ENCODE results near the gene TAS2R41. TPM values are rescaled to one million over a fixed set of nuclear protein-coding genes. Genes with fewer than 3 reads are reported as not detected.
A peak's percentile ranks its signal among the peaks of the same experiment; 100 is the strongest.

The TAS2R41 gene
- total RNA-seq, 4 donors from 2014 or later, result 0.70 TPM; not detected in 3

DNA sequence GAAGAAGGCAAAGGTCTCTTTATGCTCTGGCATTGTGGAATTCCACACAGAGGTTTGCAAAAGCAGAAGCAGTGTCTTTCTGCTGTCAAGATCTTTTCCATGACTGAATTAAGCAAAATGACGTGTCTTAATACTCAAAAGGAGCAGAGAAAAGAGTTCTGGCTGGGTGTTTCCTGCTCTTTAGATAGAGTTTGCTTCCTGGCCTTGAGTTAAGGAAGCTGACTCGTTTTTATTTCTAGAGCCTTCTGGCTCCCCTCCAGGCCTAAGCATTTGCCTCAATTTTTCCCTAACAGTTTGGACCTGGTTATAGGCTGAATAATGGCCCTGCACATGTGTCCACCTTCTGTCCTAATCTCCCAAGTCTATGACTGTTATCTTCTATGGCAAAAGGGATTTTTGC is 21.6 kb downstream of the TAS2R41 start:
- H3K36me3 ChIP-seq, result no peaks in the 10 kb centered on the region
- H3K9me3 ChIP-seq, result no peaks in the 10 kb centered on the region
- DNase-seq, result no peak
- WGBS, 2 donors, result 15 to 21% methylated on average over 2 of the region's 2 CpGs
- H3K27me3 ChIP-seq, result no peaks in the 10 kb centered on the region
- H3K4me3 ChIP-seq, result no peak overlapping the region
- TF ChIP-seq, protein P1, sequence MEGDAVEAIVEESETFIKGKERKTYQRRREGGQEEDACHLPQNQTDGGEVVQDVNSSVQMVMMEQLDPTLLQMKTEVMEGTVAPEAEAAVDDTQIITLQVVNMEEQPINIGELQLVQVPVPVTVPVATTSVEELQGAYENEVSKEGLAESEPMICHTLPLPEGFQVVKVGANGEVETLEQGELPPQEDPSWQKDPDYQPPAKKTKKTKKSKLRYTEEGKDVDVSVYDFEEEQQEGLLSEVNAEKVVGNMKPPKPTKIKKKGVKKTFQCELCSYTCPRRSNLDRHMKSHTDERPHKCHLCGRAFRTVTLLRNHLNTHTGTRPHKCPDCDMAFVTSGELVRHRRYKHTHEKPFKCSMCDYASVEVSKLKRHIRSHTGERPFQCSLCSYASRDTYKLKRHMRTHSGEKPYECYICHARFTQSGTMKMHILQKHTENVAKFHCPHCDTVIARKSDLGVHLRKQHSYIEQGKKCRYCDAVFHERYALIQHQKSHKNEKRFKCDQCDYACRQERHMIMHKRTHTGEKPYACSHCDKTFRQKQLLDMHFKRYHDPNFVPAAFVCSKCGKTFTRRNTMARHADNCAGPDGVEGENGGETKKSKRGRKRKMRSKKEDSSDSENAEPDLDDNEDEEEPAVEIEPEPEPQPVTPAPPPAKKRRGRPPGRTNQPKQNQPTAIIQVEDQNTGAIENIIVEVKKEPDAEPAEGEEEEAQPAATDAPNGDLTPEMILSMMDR (IDR thresholded peaks at IDR 0.05), result no peak
- no peak for TF ChIP-seq POLR2A (IDR thresholded peaks at IDR 0.05)
- H3K4me1 ChIP-seq, result peaks cover 4 to 20% (median 7%) of the 10 kb centered on the region in 3 donors
- peak overlapping the region in 3 of 4 donors; percentile 65 to 74 (median 74) for H3K27ac ChIP-seq
- intact Hi-C loops (cut with DNase I), result no loop called here

DNA sequence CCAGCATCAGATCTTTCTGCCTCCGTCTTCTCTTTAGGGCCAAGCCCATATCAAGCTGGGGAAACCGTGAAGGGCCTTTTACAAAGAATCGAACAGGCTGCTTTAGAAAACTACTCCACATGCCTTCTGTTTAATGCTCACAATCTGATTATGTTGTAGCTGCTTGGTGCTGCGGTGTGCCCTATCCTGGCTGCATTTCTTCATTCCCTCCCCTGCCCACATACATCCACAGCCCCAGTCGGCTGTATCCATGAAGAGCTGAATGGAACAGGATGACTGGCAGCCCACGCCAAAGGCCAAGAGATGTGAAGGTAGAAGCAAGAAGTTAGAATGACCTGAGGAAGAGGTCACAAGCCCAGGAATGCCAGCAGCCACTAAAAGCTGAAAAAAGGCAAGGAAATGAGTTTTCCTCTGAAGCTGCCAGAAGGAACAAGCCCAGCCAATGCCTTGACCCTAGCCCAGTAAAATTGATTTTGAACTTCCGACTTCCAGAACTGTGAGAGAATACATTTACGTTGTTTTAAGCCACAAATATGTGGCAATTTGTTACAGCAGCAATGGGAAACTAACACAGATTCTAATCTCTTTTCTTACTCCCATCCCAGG is 22.2 kb downstream of the TAS2R41 start:
- Histone ChIP-seq H3K4me1 (peaks cover 4 to 20% (median 7%) of the 10 kb centered on the region in 3 donors), H3K36me3 (no peaks in the 10 kb centered on the region), H3K27me3 (no peaks in the 10 kb centered on the region), H3K9me3 (no peaks in the 10 kb centered on the region), H3K27ac (peak overlapping the region in 3 of 4 donors; percentile 65 to 74 (median 74)), H3K4me3 (no peak overlapping the region)
- no peak for DNase-seq
- no peak for TF ChIP-seq POLR2A (IDR thresholded peaks at IDR 0.05)
- intact Hi-C loops (cut with DNase I), result no loop called here
- 71 to 77% methylated on average over 6 to 7 of the region's 8 CpGs for WGBS, 2 donors

DNA sequence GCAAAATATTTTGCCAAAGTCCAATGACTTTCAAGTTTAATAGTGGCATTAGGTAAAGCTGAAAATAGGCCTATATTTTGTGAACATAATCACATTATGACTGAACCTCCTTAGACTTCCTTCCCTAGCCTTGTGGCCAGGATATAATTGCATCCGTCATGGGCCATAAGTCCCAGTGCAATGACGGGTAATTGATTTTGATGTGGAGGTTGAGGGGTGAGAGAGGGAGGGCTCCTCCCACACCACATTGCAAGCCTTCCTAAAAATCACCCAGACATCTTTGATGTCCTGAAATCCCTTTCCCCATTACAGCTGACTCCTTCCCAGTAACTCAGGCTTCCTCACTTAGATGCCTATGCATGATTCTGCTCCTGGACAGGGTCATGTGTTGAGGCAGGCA is 25.6 kb downstream of the TAS2R41 start:
- WGBS, 2 donors, result 74 to 75% methylated on average over 2 of the region's 2 CpGs
- intact Hi-C loops (cut with DNase I), result no loop called here
- no peak for TF ChIP-seq POLR2A (IDR thresholded peaks at IDR 0.05)
- TF ChIP-seq, protein P1 (IDR thresholded peaks at IDR 0.05), result no peak

DNA sequence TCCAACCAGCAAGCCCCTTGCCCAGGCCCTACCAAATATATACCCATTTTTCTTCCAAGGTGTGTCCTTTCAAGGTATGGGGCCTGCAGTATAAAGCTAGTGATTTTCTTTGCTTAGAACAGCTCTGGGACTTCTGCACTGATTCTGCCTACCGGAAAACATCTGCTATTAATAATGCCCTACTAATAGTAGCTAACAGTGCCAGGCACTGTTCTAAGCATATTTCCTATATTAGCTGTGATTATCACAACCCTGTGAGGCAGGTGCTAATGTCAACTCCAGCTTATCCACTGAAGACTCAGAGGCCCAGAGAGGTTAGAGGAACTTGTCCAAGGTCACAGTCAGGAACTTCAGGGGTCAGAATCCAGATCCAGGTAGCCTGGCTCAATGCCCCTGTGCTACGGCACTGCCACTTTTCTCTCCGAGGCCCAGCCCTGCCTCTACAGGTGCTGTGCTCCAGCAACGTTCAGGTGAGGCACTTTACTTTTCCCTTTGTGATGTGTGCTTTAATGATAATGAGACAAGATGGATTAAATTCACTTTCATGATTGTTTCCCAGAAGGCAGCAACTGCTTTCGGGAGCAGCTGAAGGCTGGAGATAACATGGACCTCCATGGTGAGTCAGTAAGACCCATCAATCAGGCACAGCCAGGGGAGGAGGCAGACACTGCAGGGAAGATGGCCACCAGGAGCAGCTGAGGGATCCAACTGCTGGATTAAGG is 26.7 kb downstream of the TAS2R41 start:
- Histone ChIP-seq H3K36me3 (no peaks in the 10 kb centered on the region), H3K27ac (no peak overlapping the region), H3K9me3 (no peaks in the 10 kb centered on the region), H3K4me3 (no peak overlapping the region), H3K27me3 (no peaks in the 10 kb centered on the region), H3K4me1 (peaks cover 3 to 19% (median 9%) of the 10 kb centered on the region in 3 donors)
- TF ChIP-seq, protein P1 (IDR thresholded peaks at IDR 0.05), result no peak
- no peak for TF ChIP-seq POLR2A (IDR thresholded peaks at IDR 0.05)
- DNase-seq, result no peak
- intact Hi-C loops (cut with DNase I), result no loop called here
- WGBS, 2 donors, result 81 to 83% methylated on average over 3 to 4 of the region's 5 CpGs

More for the DNA sequence above, 25.6 kb downstream of the TAS2R41 start:
- no peak for DNase-seq
- Histone ChIP-seq H3K9me3 (no peaks in the 10 kb centered on the region), H3K27ac (no peak overlapping the region), H3K4me3 (no peak overlapping the region), H3K36me3 (no peaks in the 10 kb centered on the region), H3K27me3 (no peaks in the 10 kb centered on the region), H3K4me1 (peaks cover 4 to 30% (median 11%) of the 10 kb centered on the region in 3 donors)

DNA sequence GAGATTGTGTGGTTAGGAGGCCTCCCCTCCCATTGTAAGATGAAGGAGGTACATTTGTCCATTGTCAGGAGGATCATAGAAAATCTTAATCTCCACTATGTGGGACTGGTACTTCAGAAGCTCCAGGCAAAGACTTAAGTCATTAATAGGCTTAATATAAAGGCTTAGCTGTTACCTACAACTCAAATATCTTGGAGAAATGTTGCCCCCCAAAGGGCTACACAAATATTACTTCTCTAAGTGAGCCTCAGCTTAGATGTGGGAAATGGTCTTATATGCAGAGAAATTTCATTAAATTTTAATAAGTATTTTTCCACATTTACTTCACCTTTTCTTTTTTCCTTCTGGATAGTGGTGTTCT is 27.2 kb downstream of the TAS2R41 start:
- no peak for DNase-seq

More for the DNA sequence above, 27.2 kb downstream of the TAS2R41 start:
- no peak overlapping the region for H3K4me3 ChIP-seq
- no peaks in the 10 kb centered on the region for H3K27me3 ChIP-seq
- TF ChIP-seq, protein P1 (IDR thresholded peaks at IDR 0.05), result no peak
- no peaks in the 10 kb centered on the region for H3K36me3 ChIP-seq
- intact Hi-C loops (cut with DNase I), result no loop called here
- no peaks in the 10 kb centered on the region for H3K9me3 ChIP-seq
- H3K27ac ChIP-seq, result no peak overlapping the region
- peaks cover 0 to 14% (median 4%) of the 10 kb centered on the region in 3 donors for H3K4me1 ChIP-seq
